RCC 7860 (cell line): Measurements from ENCODE around the gene LHX6.
A peak's percentile ranks its signal among the peaks of the same experiment; 100 is the strongest.

Experiments
- DNase-seq: peaks from one replicate; pipeline ENCODE4 v3.0.0-alpha.2; 2015; ENCODE audit warnings: low spot score
- FAIRE-seq: peaks from 2 replicates; lab custom pipeline; 2012; peaks lifted over from hg19 to GRCh38; lab: Jason Lieb, UNC

The LHX6 gene

DNA sequence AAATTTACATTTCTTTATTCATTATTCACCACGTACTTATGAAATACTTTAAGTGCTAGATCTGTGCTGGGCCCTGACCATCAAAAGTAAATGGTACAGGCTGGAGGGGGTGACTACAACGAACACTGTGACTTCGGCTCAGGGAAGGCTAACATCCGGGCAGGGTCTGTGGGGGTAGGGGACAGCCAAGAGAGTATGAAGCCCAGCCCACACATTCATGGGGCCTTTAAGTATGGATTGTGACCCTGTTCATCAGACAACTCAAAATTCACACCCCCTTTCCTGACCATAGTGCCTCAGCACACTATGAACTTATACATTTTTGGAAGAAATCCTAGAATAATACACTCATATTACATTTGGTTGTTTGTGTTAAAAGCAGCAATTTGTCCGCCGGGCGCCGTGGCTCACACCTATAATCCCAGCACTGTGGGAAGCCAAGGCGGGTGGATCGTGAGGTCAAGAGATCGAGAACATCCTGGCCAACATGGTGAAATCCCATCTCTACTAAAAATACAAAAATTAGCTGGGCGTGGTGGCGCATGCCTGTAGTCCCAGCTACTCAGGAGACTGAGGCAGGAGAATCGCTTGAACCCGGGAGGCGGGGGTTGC lies 35.7 kb downstream of the LHX6 start:
- DNase-seq (no peak), FAIRE-seq (no peak)

DNA sequence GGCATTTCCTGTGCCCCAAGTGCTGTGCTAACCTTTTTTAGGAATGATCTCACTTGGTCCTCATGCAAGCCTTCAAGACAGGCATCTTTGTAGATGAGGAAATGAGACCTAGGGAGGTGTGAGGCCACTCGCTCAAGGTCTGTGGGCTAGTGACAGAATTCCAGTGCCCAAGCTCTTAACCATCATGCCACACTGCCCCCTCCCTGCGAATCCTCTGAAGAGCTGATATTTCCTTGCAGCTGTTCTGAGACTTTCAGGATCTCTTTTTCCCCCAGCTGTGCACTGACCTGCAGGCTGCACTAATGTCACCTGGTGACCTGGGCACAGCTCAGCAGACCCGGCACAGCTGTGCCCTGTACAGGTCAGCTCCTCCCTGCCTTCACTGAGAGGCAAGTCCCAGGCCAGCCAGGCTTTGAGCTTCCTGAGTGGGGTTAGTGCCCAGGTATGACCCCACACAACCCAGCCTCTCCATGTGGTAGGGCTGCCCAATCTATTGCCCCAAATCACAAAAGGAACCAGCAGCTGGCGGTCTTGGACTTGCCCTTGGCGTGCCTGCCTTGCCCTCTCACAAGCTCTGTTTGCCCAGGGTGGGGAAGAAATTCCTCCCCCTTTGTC lies 36.4 kb downstream of the LHX6 start:
- DNase-seq (no peak), FAIRE-seq (no peak)

DNA sequence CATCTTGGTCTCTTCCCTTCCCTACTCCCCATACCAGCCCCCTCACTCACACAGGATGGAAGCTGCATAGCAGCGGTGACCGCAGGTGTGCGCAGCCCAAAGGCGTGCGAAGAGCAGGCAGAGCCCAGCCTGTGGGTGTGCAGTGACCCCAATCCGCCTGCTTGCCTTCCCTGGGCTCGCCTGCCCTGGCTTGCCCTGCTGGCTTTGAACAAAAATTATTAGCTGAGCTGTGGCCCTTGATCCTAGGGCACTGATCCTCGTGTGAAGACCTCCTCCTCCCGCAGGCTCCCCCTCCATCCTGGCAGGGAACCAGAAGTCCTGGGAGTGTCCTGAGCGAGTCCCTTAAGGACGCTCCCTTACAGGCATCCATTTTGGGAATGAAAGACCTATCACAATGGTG lies 37.2 kb downstream of the LHX6 start:
- DNase-seq (no peak), FAIRE-seq (no peak)

DNA sequence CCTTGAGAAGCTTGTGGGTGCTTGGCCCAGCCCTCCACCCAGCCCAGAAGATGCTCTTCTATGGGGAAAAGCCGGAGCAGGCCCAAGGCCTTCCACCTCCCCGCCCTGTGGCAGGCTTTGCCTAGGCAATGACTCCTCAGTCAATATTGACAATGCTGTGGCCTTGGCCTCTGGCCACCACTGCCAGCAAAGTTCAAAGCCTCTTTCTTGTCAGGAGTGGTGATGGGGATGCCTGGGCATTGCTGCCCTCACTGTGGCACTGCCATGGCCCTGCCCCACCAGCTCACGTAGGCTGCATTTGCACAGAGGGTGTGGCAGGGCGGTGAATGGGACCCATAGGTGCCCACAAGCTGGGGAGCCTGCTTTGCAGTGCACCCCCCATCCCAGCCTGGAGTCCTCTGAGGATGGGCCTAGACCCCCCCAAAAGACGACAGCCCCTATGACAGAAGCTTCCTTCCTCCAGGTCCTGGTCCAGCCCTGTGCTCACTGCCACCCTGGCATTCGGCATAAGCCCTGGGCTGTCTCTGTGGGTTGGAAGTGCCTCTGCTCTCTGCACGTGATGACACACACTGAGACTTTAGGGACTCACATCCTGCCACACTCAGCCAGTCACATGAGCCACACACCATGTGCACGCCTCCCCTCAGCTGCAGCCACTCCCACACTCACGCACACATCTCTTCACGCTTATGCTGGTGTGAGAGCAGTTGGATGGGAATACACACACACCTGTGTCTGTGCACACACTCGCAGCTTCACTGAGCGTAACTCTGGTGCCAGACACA lies 38.0 kb downstream of the LHX6 start:
- DNase-seq, result no peak

DNA sequence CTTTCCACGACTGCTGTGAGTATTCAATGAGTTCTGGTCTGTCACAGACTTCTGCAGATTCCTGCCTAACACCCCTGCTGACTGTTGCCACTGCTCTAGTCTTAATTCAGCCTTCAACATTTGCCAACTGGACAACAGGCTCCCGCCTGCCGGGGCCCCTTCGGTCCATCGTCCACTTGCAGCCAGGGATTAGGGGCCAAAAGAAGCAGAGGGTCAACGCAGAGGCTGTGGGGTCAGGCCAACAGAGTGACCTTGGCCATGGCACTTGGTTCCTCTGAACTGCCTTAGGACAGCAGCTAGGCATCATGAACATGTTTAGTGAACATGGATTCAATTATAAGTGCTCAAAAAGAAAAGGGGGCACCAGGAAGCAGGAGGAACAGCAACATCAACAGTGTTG lies 40.4 kb downstream of the LHX6 start:
- FAIRE-seq (no peak), DNase-seq (no peak)

More for the DNA sequence above, 38.0 kb downstream of the LHX6 start:
- no peak for FAIRE-seq

DNA sequence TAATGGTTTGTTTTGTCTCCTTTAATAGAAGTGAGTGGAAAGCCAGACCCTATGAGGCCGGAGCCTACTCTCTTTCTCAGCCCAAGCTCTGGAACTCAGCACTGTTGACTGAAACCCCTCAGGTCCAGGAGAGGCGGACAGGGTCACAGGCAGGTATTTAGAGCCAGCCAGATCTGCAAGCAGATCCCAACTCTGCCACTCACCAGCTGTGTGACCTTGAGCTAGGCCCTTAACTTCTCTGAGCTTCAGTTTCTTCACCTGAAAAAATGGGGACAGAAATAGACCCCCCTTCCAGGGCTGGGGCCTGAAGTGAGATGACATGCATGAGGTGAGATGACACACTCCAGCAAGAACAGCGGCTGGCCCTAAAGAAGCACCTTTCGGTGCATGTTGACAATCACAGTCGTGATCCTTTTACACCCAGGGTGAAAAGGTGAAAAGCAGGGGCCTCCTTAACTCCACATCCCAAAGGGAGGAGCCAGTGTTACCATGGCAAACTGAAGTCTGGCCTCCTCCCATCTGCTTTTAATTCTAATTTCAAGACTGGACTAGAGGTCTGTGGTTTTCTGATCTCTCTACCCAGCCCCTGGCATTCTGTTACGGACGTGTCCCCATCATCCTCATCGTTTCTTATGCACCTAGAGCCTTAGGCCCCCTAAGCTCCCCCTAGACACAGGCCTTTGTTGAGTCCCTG lies 41.8 kb downstream of the LHX6 start:
- FAIRE-seq (no peak), DNase-seq (no peak)

DNA sequence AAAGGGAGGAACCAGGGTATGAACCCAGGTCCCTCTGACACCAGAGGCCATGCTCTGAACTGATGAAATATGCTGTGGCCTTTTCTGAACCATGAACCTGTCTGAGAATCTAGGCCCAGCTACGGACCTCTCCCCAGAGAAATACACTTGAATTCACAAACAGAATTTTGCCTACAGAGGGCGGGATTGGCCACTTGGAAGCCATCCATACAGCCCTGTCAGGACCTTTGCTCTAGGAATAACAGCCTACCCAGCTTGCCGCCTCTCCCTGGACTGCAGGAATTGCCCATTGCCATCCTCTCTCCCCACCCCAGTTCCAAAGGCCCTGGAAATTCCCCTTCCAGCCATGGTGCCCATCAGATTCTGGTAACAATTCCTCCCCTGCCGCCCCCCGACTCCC lies 42.5 kb downstream of the LHX6 start:
- FAIRE-seq (no peak), DNase-seq (no peak)

DNA sequence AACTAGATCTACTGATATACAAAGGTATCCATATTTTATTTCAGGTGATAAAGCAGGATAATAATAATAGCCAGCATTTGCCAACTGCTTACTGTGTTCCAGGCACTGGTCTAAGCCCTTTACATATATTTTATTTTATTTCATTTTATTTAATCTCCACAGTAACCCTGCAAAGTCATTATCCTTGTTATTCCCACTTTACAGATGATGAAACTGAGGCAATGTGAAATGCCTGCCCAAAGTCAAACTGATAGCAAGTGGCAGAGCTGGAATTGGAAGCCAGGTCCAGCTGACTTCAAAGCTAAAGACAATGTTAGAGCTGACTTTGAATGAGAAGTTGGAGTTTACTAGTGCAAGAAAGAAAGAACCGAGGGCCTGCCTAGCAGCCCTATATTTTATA lies 44.2 kb downstream of the LHX6 start:
- FAIRE-seq (no peak), DNase-seq (no peak)

DNA sequence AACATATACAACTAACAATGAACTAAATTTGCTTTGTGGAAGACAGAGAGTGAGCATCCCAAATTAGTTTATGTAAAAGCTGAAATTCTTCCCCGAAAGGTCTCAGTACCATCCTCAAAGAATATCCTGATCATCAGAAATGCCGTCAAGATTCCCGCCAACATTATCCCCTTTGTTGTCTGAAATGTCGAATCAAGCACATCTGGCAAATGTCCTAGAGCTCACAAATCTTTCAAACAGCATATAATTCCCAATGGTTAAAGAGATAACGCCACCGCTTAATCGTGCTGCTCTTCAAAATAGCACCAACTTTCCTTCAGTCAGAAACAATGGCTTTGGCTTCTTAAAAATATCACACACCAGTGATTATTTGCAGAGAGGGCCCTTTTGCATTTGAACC lies 45.3 kb downstream of the LHX6 start:
- DNase-seq, result no peak

DNA sequence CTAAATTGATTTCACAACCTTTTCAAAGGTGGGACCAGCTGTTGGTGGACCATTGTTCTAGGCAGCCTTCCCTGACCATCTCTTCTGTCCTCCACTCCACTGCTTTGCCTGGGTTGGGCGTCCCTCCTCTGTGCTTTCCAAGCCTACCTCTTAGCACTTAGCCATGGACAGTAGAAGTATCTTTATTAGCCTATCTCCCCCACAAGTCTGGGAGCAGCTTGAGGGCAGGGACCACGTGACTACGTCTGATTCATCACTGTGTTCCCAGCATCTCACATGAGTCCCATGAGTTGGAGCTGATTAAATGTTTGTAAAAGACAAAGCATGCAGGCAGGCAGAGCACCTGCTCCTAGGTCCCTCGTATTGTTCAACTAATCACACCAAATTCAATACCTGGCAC lies 48.1 kb downstream of the LHX6 start:
- FAIRE-seq (no peak), DNase-seq (peak; percentile 43)

More for the DNA sequence above, 45.3 kb downstream of the LHX6 start:
- no peak for FAIRE-seq

DNA sequence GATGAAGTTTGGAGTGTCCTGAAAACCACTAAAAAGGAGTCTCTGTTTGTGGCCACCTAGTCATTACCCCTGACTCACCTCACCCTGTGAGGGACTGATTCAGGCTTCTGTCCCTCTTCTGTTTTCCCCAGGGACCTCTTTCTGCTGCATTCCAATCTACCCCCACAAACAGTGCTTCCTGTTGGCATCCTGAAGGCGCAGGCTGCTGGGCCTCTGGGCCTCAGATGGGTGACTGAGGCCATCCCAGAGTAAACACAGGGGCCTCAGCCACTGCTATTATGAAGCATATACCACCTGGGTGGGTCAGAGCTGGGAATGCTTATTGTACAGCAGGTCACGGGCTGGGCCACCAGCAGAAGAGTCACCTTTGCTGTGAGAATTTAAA lies 49.1 kb downstream of the LHX6 start:
- peak; percentile 22 for DNase-seq
- FAIRE-seq, result no peak

DNA sequence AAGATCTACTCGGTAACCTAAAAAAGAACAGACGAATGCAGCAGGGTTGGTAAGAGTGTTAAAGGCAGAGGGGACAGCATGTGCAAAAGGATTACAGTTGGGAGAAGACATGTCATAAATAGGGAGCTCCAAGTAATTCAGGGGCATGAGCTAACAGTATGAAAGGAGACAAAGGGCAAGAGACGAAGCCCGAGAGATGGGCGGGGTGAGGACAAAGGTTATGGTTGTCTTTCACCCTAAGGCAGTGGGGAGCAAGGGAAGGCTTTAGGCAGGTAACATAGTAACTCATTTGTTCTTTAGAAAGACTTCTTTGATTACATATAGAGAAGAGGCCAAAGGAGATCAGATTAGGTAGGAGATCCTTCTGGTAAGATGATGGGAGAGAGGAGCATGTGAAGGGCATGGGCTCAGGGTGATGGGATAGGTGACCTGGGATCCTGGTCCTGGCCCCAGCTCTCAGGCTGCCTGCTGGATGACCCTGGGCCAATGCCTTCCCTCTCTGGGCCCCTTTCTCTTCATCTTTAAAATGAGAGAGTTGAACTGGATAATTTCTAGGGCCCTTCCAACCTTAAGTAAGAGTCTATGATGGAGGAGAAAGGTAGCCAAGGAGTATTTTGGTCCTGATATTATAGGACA lies 49.6 kb downstream of the LHX6 start:
- FAIRE-seq, result no peak
- DNase-seq, result no peak

DNA sequence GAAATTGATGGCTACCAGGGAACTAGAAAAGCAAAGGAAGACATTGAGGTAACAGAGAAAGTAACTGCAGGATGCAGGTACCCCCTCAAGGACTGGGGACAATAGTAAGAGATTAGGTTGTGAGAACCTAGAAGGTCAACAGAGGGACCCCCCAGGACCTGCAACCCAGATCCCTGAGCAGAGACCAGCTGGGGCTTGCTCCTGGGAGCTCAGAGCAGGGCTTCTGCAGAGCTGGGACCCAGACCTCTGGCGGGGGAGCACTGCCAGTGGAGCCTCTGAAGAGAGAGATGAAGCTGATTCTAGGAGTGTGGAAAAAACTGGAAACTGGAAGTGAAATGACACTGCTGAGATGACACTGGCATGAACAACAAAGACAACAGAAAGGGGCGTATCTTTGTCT lies 51.8 kb downstream of the LHX6 start:
- DNase-seq (no peak), FAIRE-seq (no peak)

DNA sequence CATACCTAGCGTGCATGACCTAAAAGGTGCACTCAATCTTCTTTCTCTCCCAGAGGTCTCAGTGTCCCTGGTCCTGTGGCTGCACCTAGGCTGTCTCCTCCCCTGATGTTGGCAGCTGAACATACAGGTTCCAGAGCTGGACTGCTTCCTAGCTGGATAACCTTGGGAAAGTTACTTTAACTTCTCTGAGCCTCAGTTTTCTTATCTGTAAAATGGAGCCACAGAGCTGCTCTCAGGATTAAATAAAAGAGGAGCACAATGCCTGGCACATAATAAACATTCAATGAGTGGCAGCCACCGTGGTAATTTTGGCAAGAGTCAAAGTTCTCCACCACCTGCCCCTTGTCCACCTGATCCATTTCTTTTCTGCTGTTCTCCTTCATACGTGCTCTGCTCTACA lies 55.1 kb downstream of the LHX6 start:
- FAIRE-seq (no peak), DNase-seq (no peak)

DNA sequence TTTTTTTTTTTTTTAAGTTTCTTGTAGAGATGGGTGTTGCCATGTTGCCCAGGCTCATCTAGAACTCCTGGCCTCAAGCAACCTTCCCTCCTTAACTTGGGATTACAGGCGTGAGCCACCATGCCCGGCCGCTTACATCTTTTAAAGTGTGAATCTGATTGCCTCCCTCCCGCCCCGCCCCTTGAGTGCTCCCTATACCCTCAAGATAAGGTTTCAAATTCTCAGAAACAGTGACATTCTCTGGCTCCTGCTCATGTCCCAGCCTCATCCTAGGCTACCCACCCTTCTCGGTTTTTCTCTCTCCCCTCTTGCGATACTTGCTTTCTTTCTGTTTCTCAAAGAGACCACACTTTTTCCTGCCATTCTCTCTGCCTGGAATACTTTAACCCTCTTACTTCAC lies 56.6 kb downstream of the LHX6 start:
- FAIRE-seq, result no peak
- DNase-seq, result no peak

DNA sequence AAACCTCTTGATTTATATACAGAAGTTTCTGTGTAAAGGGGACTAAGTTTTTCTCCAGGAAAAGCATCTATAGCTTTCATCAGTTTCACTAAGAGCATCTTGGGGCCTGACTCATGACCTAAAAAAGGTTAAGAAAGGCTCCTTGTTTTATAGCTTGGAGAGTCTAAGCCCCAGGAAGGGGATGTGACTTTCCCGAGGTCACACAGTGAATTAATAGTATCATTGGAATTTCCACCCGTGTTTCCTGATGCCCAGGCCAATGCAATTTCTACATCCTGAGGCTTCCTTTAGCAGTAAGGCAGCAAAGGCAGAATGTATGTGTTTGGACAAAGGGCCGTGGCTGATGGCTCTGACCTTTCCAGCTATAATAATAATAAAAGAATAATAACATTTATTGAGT lies 60.4 kb downstream of the LHX6 start:
- DNase-seq (no peak), FAIRE-seq (no peak)

DNA sequence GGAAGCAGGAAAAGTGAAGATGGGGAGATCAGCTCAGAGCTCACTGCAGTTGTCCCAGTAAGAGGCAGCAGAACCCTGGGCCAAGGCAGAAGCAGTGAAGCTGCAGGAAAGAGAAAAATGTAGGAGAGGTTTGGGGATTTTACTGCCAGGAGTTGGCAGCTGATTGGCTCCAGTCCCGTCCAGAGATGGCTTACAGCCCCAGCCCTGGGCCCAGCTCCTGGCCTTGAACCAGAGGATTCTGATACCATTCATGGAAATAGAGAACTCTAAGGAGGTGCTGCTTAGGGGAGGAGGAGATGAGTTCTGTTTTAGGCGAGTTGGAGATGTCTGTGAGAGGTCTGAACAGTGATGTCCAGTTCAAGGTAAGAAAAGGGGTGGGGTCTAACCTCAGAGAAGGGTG lies 64.5 kb downstream of the LHX6 start:
- DNase-seq, result no peak
- FAIRE-seq, result no peak

DNA sequence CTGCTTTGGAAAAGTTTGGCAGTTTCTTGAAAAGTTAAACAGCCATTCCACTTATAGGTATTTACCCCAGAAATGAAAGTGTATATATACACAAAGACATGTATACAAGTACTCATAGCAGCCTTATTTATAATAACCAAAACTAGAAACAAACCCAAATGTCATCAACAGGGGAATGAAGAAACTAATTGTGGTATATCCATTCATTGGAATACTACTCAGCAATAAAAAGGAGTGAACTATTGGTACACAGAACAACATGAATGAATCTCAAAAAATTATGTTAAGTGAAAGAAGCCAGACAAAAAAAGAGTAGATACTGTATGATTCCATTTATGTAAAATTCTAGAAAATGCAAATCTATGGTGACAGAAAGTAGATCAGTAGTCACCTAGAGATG lies 66.3 kb downstream of the LHX6 start:
- DNase-seq (no peak), FAIRE-seq (no peak)

DNA sequence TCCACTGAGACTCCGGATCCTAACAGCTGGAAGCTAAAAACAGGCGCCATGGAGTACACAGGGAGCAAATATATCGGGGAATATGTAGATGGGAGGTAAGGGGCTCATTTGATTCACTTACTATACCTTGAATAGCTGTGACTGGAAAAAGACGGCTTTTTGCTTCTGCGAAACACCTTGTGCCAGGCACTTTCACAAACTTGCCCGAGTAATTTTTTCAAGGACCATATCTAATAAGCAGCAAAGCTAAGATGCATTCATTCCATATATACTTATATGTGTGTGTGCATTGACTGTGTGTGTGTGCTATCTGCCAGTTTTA lies 68.9 kb downstream of the LHX6 start:
- no peak for DNase-seq
- no peak for FAIRE-seq

DNA sequence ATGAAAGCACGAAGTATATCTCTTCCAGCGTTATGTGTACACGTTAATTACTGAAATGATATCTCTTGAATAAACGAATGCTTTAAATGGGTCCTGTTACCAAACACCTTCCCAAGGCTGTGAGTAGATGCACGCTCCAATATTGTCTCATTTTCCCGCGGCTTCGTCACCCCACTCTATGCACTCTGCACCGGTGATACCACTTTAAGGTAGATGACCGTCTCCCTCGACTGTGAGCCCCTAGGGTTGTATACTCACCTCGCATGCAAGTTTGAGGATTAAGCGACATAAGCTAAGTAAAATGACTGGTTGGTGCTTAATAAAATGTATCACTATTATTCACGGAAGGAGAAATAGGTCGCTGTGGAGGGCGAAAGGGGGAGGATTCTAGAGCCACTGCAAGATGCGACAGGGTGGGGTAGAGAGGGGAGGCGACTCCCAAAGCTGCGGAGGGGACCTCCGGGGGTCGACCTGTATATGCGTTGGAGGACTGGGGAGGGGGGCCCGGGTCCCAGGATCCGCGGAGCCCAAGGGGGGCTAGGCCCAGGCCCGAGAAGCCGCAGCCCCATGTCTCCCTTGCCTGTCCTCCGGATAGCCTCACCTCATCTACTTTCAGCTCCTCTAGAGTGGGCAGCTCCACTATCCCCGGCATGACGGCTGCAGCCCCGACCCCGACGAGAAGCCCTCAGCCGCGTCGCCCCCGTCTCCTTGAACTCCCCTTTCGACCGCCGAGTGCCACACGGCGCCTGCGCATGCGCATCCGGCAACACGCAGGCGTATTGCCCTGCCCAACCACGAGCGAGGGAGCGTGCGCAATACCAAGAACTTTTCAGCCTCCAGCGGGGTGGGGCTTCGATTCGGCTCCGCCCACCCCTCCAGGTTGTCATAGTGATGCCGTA lies 69.5 kb downstream of the LHX6 start, which contains the start of the genes MORN5 and NDUFA8:
TSS of gene MORN5 (plus strand) at position 883 of the 899 bp plus-strand sequence. CDS start 65 bp downstream, outside the sequence.
TSS of gene NDUFA8 (minus strand) at position 754 of the 899 bp plus-strand sequence. CDS start at position 652, 102 bp downstream.
- DNase-seq (peak; percentile 94), FAIRE-seq (peak; percentile 69)
